Erythroblast (primary cell): Measurements from ENCODE around the gene BHLHE41.

ENCODE experiments used
- DNase-seq, 2 experiments: peaks; one replicate each; lab custom pipeline; 2025; lab: John Stamatoyannopoulos, UW
- GATA1 ChIP-seq: IDR thresholded peaks from 2 replicates; pipeline ENCODE4 v1.6.1; 2011; ENCODE audit warnings: low read depth, mild to moderate bottlenecking, control low read depth, low read length, moderate library complexity
- POLR2A ChIP-seq: IDR thresholded peaks from 2 replicates; pipeline ENCODE4 v1.6.1; 2011; ENCODE audit warnings: mild to moderate bottlenecking, low read length

Gene BHLHE41

GRCh38 chr12:26150736-26151450 lies 26.1 kb upstream of the BHLHE41 start:
- DNase-seq, result no peak
- TF ChIP-seq GATA1, result no peak
- TF ChIP-seq POLR2A, result no peak

DNA sequence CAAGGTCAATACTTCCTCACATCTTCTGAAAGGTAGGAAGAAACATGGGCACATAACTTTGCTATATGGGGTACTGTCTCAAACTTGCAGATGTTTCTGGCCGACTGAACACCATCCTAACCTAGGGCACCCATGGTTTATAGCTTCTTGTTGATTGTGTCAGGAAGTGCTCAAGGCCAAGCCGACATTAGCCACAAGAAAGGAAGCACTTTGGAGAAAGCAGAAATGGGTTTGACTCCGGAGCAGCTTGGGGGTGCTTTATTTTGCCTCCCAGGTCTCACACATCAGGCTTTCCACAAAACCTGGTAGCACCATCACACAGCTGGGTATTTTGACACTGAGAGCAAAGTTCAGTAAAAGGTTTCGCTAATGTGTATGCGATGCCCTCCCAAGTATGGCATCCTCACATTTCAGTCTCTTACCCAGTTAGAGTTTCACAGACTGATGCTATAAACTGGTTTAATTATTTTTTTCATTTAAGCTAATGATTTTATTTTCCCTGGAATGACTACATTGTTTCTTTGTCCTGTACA lies 25.2 kb upstream of the BHLHE41 start:
- no peak for TF ChIP-seq GATA1
- TF ChIP-seq POLR2A, result no peak

DNA sequence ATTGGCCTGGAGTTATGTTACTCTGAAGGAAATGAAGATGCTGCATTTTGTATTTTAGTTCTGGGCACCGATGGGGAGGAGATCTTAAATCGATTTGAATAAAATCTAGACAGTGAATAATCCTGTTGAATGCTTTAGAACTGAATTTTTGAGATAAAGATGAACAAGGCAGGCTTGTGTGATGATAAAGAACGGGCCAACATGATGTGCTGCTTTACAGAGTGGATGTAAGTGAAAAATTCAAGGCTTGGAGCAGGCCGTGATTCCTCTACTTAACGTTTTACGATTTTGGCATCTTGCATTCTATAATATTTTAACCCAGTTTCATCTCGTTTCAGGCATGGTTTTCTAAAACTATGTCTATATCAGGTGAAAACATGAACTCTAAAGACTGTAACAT lies 23.5 kb upstream of the BHLHE41 start:
- TF ChIP-seq GATA1 (no peak), POLR2A (no peak)
- no peak for DNase-seq

More for the DNA sequence above, 25.2 kb upstream of the BHLHE41 start:
- no peak for DNase-seq

DNA sequence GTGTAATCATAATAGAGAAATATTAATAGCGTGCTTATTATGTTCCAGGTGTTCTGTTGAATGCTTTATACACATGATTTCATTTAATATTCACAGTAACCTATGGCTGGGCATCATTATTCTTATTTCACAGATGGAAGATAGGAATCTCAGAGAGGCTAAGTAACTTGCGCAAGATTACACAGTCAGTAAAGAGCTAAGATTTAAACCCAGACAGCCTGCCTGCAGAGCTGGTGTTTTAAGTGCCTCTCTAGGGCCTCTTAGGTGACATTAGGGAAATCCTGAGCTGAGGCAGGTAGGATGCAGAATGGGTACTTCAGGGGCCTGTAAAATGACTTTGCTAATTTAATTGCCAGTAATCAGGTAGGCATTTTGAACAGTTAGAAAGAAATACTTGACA lies 18.5 kb upstream of the BHLHE41 start:
- TF ChIP-seq POLR2A (no peak), GATA1 (no peak)
- DNase-seq, result no peak

DNA sequence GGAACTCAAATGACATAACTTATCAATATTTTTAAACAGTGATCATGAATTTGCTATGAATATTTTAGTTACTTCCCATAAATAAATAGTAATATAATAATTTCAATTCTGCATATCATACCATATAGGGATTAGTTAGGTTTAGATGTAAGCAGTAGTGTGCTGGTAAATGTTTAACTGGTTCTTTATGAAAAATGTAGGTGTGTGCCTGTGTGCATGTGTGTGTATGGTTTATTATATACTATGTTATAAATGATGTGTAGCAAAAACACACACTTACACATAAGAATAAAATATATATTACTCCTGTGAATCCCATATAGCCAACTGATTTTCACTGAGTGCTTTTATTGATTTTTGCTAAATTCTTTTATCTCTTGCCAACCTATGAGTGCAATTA lies 14.0 kb upstream of the BHLHE41 start:
- TF ChIP-seq POLR2A (no peak), GATA1 (no peak)
- DNase-seq, result no peak

GRCh38 chr12:26136688-26137087 lies 11.9 kb upstream of the BHLHE41 start:
- TF ChIP-seq GATA1, result no peak
- no peak for TF ChIP-seq POLR2A
- DNase-seq, result no peak

DNA sequence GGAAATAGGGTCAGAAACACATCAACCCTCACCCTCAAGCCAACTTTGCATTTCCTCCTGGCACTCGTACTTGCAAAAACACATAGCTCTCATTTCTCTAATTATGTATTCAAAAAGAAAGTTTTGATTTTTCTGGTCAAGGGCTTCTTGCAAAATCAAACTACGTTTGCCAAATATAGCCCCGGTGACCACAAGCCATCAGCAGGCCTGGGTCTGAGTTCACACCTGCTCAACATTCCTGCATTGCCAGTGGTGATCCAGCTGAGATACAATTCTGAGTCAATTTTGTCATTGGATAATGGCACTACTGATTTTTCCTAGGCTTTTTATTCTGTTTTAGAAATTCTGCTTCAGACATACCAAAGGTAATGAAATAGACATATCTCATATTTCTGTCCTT lies 10.7 kb upstream of the BHLHE41 start:
- TF ChIP-seq POLR2A (no peak), GATA1 (no peak)
- DNase-seq, result no peak

- no peak for DNase-seq
- TF ChIP-seq GATA1 (no peak), POLR2A (no peak)
Observed at GRCh38 chr12:26135010-26135420, 10.2 kb upstream of the BHLHE41 start.

DNA sequence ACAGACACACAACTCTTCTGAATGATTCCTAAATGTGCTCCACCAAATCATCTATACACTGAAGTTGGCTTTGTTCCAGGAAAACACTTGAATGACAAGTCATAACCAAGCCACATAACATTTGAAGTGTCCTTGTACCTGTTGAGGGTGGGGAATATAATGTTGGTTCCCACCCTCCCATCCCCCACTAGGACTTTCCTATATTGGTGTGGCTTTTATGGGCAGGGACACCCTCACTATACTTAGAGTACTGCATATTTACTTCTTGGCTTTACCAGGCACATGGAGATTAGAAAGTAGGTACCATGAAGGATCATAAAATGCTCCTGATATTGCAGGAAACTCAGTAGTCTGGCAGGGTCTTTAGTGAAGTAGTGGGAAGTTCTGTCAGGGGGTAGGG lies 9.7 kb upstream of the BHLHE41 start:
- no peak for TF ChIP-seq GATA1
- TF ChIP-seq POLR2A, result no peak
- DNase-seq, result no peak

DNA sequence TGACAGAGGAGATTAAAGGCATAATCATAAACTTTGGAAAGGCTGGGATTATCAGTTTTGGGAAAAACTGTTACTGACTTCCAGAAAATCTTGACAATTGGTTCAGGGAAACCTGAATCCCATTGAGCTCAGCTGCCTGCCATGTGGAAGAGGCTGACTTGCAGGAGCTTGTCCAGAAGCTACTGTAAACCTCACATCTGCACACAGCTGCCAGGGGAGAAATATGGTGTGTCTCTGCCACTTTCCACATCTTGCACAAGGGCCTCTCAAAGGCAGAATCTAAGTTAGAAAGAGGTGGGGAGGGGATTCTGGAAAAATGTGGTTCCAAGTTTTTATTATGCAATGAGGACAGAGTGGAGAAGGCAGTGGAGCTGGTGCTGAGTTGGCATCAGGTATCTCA lies 8.7 kb upstream of the BHLHE41 start:
- DNase-seq, result no peak
- TF ChIP-seq GATA1, result no peak
- TF ChIP-seq POLR2A, result no peak

DNA sequence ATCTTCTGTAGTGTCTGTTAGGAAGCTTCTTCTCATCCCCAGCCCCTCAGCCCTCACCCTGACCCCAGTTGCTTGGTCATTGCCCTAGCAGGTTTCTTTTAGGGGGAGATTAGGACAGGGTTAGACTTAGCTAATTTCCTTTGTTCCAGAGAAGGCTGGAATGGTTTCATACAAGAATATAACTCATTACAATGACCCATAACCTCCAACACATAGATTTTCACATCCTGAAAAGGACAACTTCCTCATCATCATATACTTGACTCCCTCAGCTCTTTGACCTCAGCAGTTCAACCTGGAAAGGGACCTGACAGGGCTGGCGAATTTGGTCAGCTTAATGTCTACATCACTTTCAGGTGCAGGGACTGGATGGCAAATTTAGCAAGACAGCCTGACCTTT lies 8.0 kb upstream of the BHLHE41 start:
- TF ChIP-seq POLR2A (no peak), GATA1 (no peak)
- no peak for DNase-seq

DNA sequence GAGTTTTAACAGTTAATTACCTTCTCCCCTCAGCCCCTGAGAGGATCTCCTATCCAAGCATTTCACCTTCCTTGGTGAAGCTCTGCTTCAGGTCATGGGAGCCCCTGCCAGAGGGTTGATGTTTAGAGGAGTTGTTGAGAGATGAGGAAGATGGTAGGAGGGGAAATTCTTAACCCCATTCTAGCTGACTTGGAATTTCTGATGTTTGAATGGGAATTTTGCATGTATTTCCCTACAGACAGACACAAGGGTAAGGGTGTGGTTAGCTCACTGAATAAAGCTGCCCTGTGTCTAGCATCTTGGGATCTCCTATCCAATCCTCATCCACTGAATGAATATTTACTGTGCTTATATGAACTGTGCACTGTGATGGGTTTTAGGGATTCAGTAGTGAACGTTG lies 7.1 kb upstream of the BHLHE41 start:
- DNase-seq, result no peak
- TF ChIP-seq POLR2A (no peak), GATA1 (no peak)

- no peak for DNase-seq
- TF ChIP-seq POLR2A (no peak), GATA1 (no peak)
Observed at GRCh38 chr12:26130728-26131127, 5.9 kb upstream of the BHLHE41 start.

GRCh38 chr12:26128168-26128567 lies 3.3 kb upstream of the BHLHE41 start:
- no peak for DNase-seq
- TF ChIP-seq GATA1, result no peak
- TF ChIP-seq POLR2A, result no peak

DNA sequence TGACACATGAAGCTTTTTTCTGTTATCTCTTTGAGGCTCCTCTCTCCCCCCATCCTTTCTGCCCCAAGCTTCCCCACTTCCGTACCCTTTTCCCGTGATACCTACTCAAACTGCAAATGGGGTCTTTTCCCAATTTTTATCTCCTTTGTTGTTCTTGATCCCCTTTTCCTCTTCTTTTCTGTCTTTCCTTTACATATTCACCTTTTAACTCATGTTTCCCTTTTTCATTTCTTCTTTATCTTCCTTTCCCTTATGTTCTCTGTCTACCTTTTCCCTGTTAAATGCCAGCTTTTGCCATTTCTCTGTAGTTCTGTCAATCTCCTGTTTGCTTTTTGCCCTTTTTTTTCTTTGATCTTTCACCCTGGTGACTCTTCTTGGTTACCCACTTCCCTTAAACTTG lies 2.6 kb upstream of the BHLHE41 start:
- TF ChIP-seq GATA1 (no peak), POLR2A (no peak)
- DNase-seq, result no peak
